ENCODE results near the gene SLC9A3.

DNA sequence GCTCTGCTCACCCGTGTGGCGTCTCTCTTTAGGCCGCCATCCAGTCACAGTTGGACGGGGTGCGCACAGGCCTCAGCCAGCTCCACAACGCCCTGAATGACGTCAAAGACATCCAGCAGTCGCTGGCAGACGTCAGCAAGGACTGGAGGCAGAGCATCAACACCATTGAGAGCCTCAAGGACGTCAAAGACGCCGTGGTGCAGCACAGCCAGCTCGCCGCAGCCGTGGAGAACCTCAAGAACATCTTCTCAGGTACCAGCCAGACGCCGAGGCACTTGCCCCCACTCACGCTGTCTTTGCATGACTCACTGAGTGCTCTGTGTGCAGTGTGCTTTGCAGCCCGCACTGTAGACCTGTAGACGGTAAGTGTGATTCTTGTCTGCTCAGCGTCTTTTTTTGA, 76.7 kb downstream of the SLC9A3 start:
- TF ChIP-seq POLR2A (IDR thresholded peaks at IDR 0.05) (no peak), CTCF (IDR thresholded peaks at IDR 0.05) (no peak)

Measured in prostate gland (tissue), 2 donors.